HFF-Myc (cell line): Measurements from ENCODE around the gene PCDHGB3.
"Not testable (repeated sequence)": the region's sequence is repeated elsewhere in the genome, so short reads cannot be mapped to it uniquely, and the experiment has no call there.

ENCODE experiments used
- DNase-seq: peaks from one replicate; pipeline ENCODE4 v3.0.0-alpha.2; 2011; ENCODE audit warnings: low read depth; ENCODE audit errors: extremely low read depth
- H3K4me3 ChIP-seq: replicated peaks from 2 replicates; pipeline ENCODE4 v1.5.1; 2011; ENCODE audit warnings: low read depth, mild to moderate bottlenecking, control low read depth, low read length
- CTCF ChIP-seq: IDR thresholded peaks from 2 replicates; pipeline ENCODE4 v1.5.1; 2012; ENCODE audit warnings: mild to moderate bottlenecking, low read depth, low read length, control low read depth; ENCODE audit errors: missing control alignments

The PCDHGB3 gene

DNA sequence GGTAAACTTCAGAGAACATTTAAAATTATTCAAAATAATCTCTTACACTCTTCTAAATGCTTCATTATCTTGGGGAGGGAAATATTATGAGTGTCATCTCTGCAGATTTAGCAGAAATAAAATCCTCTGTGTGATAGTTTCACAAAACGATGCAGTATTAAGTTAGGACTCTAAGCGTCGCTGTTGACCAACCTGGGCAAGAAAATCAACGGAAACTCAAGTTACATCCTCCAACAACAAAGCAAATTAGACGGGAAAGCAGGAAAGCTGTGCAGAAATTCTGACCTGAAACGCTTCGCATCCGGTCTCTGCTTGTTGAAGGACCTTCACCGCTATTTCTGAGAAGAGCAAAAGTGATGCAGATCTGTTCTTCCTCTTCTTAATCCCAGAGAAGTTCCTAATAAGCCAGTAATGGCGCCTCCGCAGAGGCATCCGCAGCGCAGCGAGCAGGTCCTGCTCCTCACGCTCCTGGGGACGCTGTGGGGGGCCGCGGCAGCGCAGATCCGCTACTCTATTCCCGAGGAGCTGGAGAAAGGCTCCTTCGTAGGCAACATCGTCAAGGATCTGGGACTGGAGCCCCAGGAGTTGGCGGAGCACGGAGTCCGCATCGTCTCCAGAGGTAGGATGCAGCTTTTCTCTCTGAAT is 3.8 kb downstream of the PCDHGB3 start, which contains the start of gene PCDHGA6:
TSS of gene PCDHGA6 (plus strand) at position 219 of the 645 bp plus-strand sequence. CDS start at position 412, 193 bp downstream.
- TF ChIP-seq CTCF = peak; percentile 56
- no peak for DNase-seq
- peak within 1 kb of the TSS; percentile 36 for H3K4me3 ChIP-seq

DNA sequence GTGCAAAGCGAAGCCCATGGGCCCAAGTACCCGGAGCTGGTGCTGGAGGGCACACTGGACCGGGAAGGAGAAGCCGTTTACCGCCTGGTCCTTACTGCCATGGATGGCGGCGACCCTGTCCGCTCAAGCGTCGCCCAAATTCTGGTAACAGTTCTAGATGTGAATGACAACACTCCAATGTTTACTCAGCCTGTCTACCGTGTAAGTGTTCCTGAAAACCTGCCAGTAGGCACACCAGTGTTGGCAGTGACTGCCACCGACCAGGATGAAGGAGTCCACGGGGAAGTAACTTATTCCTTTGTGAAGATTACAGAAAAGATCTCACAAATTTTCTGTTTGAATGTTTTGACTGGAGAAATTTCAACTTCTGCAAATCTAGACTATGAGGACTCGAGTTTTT is 4.6 kb downstream of the PCDHGB3 start:
- no peak overlapping the region for H3K4me3 ChIP-seq
- no peak for DNase-seq
- no peak for TF ChIP-seq CTCF

GRCh38 chr5:141375444-141376155 is 5.6 kb downstream of the PCDHGB3 start:
- DNase-seq, H3K4me3 ChIP-seq: not testable (repeated sequence)

- H3K4me3 ChIP-seq = peak within 1 kb of the TSS; percentile 51
- TF ChIP-seq CTCF = peak; percentile 47
- no peak for DNase-seq
Measured at GRCh38 chr5:141382469-141383294, 12.6 kb downstream of the PCDHGB3 start, which contains the start of gene PCDHGA7. PCDHGA7 (plus strand) TSS chr5:141382742; CDS start chr5:141382900, 158 bp downstream.

DNA sequence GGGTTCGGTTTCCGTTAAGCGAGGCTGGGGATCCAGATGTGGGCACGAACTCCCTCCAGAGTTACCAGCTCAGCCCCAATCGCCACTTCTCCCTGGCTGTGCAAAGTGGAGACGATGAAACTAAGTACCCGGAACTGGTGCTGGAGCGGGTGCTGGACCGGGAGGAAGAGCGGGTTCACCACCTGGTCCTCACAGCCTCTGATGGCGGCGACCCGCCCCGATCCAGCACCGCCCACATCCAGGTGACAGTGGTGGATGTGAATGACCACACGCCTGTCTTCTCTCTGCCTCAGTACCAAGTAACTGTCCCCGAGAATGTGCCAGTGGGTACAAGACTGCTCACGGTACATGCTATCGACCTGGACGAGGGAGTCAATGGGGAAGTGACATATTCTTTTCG is 13.3 kb downstream of the PCDHGB3 start:
- H3K4me3 ChIP-seq = peak overlapping the region; percentile 51
- no peak for DNase-seq

DNA sequence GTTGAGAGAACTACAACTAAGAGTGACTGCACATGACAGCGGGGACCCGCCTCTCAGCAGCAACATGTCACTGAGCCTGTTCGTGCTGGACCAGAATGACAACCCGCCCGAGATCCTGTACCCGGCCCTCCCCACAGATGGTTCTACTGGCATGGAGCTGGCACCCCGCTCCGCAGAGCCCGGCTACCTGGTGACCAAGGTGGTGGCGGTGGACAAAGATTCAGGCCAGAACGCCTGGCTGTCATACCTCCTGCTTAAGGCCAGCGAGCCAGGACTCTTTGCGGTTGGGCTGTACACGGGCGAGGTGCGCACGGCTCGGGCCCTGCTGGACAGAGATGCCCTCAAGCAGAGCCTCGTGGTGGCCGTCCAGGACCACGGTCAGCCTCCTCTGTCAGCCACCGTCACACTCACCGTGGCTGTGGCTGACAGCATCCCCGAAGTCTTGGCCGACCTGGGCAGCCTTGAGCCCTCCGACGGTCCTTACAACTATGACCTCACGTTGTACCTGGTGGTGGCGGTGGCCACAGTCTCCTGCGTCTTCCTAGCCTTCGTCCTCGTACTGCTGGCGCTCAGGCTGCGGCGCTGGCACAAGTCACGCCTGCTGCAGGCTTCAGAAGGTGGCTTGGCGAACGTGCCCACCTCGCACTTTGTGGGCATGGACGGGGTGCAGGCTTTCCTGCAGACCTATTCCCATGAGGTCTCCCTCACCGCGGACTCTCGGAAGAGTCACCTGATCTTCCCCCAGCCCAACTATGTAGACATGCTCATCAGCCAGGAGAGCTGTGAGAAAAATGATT is 14.6 kb downstream of the PCDHGB3 start:
- no peak for DNase-seq
- TF ChIP-seq CTCF = no peak
- no peak overlapping the region for H3K4me3 ChIP-seq

More for the DNA sequence above, 13.3 kb downstream of the PCDHGB3 start:
- TF ChIP-seq CTCF = no peak
